Stimulated activated CD4-positive, alpha-beta T cell treated with anti-CD3 and anti-CD28 coated beads, TNF-alpha, amount 100 ng/mL, for 4 hours (primary cell): ENCODE data around the gene PRR19.

Experiments used
- DNase-seq, 3 experiments: peaks; one replicate each; pipeline ENCODE4 v3.0.0-alpha.2; 2020; ENCODE audit warnings: low read depth in 3 of 3

Gene PRR19

DNA sequence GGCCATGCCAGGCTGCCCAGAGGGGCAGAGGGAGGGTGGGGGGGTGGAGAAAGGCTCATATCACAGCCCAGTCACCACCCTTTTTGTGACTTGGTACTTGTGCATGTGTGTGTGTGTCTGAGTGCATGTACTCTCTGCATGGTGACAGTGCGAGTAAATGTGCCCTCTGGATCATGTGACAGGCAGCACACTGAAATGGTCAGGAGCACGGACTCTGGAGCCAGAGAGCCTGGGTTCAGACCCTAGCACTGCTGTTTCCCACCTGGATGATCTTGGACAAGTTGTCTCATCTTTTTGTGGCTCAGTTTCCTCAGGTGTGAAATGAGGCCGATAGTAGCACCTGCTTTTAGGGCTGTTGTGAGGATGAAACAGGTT, 30.9 kb upstream of the PRR19 start:
- DNase-seq, result no peak

DNA sequence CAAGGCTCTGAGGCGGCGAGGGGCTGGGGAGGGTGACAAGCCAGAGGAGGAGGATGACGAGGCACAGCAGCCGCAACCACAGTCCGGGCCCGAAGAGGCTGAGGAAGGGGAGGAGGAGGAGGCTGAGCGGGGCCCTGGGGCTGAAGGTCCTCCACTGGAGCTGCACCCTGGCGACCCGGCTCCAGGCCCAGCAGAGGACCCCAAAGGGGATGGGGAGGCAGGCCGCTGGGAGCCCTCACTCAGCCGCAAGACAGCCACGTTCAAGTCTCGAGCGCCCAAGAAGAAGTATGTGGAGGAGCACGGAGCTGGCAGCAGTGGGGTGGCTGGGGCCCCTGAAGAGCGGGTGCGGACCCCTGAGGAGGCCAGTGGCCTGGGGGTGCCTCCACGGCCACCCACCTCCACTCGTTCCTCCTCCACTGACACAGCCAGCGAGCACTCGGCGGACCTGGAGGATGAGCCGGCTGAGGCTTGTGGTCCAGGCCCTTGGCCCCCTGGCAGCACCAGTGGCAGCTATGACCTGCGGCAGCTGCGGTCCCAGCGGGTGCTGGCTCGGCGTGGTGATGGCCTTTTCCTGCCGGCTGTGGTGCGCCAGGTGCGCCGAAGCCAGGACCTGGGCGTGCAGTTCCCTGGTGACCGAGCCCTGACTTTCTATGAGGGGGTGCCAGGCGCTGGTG, 29.9 kb upstream of the PRR19 start:
- no peak for DNase-seq

DNA sequence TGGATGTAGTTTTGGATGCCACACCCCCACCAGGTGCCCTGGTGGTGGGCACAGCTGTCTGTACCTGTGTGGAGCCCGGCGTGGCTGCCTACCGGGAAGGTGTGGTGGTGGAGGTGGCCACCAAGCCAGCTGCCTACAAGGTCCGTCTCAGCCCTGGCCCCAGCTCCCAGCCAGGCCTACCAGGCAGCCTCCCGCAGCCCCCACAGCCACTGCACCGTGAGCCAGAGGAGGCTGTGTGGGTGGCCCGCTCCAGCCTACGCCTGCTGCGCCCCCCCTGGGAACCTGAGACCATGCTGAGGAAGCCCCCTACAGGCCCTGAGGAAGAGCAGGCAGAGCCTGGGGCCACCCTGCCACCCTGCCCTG, 29.4 kb upstream of the PRR19 start:
- DNase-seq, result no peak

DNA sequence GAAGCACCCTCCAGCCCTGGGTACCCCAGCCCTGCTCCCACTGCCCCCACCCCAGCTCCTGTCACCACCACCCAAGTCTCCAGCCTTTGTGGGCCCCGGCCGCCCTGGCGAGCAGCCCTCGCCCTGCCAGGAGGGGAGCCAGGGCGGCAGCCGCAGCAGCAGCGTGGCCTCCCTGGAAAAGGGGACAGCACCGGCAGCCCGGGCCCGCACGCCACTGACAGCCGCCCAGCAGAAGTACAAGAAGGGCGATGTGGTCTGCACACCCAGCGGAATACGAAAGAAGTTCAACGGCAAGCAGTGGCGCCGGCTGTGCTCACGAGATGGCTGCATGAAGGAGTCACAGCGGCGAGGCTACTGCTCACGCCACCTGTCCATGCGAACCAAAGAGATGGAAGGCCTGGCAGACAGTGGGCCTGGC, 28.9 kb upstream of the PRR19 start:
- DNase-seq, result no peak

DNA sequence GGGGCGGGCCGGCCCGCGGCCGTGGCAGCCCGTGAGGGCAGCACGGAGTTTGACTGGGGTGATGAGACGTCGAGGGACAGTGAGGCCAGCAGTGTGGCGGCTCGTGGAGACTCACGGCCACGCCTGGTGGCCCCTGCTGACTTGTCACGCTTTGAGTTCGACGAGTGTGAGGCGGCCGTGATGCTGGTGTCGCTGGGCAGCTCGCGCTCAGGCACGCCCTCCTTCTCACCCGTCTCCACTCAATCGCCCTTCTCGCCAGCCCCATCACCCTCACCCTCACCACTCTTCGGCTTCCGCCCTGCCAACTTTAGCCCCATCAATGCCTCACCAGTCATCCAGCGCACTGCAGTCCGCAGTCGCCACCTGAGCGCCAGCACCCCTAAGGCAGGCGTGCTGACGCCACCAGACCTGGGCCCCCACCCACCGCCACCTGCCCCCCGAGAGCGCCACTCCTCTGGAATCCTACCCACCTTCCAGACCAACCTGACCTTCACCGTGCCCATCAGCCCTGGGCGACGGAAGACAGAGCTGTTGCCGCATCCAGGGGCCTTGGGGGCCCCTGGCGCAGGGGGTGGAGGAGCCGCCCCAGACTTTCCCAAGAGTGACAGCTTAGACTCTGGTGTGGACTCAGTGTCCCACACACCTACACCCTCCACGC, 28.4 kb upstream of the PRR19 start:
- no peak for DNase-seq

DNA sequence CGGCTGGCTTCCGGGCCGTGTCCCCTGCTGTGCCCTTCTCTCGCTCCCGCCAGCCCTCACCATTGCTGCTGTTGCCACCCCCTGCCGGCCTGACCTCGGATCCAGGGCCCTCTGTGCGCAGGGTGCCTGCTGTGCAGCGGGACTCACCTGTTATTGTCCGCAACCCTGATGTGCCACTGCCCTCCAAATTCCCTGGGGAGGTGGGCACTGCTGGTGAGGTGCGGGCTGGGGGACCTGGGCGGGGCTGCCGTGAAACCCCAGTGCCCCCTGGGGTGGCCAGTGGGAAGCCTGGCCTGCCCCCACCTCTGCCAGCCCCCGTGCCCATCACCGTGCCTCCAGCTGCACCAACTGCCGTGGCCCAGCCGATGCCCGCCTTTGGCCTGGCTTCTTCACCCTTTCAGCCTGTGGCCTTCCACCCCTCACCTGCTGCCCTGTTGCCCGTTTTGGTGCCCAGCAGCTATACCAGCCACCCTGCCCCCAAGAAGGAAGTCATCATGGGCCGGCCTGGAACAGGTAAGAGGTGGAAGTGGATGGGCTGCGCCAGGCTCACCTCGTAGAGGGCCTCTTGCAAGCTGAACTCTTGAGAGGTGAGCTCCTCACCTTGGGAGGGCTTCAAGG, 27.8 kb upstream of the PRR19 start:
- no peak for DNase-seq

DNA sequence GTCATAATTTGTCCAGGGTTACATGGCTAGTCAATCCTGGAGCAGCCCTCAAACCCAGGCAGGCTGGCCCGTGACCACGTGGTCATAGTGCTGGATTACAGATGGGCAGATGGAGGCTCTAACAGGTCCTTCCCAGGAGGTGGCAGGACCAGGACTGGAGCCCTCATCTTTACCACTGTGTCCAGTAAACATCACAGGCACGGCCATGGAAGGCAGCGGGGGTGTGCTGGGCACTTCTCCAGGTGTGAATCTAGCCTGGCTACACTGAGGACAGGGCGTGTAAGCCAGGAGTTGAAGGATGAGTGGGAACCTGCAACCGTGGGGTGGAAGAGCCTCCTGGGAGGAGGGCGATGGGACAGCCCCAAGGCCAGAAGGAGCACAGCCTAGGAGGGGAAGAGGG, 26.8 kb upstream of the PRR19 start:
- no peak for DNase-seq

DNA sequence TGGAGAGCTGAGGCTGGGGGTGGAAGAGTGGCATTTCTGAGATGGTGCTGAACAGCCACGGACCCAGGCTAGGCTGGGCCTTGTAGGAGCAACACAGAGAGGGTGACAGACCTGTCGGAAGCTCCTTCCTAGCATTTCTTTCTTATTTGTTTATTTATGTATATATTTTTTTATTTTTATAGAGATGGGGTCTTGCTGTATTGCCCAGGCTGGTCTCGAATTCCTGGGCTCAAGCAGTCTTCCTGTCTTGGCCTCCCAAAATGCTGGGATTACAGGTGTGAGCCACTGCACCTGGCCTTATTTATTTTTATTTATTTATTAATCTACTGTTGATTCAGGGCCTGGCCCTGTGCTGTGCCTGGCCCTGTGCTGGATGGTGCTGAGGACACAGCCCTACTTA, 26.4 kb upstream of the PRR19 start:
- DNase-seq, result no peak

DNA sequence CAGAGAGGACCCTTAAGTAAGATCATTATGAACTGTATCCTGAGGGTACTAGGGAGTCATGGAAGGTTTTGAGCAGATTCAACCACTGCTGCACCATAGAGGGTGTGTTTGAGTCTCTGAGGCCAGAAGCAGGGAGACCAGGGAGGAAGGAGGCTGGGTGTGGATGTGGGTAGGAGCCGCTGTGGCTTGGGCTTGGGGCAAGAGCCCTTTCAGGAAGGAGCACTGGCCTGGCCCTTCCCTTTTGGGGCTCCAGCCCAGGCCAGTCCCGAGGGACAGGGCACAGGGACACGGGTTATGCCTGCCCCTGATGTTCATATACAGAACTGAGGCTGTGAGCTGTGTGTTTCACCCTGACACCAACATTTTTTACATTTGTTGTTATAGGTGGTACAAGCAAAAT, 25.6 kb upstream of the PRR19 start:
- no peak for DNase-seq

DNA sequence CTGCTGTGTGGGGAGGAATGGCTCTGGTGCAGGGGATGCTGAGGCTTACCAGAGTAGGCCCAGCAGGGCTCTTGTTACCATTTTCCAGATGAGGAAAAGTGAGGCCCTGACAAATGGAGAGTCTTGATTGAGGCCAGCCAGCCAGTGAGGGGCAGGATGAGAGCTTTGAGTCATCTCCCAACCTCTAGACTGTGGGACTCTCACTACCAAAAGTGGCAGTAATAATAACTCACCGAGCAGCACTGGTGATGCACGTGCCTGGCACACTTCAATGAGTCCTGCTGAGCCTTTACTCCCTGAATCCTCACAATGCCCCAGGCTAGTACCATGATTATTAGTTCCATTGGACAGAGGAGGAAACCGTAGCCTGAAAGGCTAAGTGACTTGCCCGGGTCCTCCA, 25.1 kb upstream of the PRR19 start:
- DNase-seq, result no peak

DNA sequence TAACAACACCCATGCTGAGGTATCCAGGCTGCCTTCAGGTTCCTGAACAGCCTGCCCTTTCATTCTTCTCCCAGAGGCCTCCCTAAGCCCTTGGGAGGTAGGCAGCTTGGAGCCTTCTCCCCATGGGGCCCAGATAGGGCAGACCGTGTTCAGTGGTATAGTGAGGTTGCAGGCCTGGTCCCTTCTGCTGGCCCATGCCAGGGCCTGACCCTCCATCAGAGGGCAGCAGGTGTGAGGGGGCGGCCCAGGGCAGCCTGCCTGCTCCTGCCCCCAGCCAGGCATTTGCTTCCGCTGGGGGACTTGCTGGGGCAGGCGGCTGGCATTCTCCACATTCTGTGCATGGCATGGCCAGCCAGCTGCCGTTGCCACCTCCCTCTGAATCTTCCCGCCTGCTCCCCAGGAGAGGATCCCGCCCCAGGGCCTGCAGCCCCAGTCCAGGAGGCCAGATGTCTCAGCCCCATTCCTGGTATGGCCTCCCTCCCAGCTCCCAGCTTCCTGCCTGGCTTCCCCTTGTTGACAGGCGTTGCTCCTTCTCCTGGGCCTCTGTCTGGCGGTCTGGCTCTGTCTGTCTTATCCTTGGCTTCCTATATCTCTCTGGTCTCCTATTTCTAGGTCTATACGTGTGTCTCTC, 24.0 kb upstream of the PRR19 start:
- DNase-seq, result no peak

DNA sequence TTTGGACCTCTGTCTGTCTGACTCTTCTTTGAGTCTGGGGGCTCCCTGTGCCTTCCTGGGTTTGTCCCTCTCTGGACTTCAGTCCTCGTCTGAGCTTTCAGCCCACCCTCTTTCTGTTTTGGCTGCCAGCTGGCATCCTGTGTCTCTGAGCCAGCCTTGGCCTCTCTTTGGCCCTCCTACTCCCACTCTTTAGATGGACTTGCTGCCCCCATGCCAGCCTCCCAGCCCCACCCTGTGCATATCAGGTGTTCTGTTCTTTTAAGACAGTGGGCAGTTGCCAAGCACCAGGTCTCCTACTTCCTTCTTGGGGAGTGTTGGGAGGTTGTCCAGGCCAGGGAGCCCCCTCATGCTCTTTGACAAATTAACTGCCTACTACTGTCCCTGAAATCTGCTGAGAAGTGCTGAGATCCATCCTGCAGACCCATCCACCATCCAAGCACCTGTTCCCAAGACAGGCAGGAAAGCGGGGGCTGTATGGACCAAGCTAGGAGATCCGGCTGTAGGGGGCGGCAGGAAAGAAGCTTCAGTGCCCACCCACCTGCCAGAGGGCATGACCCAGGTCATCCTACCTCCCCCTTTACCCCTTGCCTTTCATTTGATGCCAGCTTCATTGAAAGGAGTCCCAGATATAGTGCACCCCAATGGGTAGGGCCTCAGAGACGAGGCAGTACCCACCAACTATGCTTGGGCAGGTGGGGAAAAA, 23.3 kb upstream of the PRR19 start:
- DNase-seq, result no peak

DNA sequence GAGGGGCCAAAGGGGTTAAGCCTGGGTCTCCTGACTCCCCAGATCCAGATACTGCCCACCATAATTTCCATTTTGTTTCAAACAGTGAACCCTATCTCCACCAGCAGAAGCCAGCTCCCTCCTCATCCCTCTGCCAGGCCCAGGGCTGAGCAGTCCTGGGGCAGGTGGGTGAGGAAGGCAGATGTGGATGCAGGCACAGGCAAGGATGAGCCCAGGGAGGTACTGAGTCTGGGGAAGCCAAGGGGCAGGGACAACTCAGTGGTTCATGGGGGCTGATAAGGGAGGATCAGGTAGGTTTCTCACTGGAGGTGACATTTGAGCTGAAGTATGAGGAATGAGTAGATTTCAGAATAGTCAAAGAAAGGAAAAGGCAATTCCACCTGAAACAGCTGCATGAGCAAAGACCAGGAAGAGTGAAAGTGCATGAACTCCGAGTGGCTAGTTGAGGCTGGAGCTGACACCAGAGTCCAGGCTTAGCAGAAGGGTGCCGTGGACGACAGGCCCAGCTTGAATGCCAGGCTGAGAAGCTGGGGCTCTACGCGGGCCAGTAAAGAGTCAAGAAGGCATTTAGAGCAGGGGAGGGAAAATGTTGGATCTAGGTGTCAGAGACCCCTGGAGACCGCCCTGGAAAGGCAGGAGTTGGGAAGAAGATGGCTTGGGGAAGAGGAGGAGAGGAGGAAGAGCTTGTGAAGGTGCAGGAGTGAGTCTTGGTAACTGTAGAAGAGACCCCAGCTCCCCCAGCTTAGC, 22.6 kb upstream of the PRR19 start:
- DNase-seq, result no peak

DNA sequence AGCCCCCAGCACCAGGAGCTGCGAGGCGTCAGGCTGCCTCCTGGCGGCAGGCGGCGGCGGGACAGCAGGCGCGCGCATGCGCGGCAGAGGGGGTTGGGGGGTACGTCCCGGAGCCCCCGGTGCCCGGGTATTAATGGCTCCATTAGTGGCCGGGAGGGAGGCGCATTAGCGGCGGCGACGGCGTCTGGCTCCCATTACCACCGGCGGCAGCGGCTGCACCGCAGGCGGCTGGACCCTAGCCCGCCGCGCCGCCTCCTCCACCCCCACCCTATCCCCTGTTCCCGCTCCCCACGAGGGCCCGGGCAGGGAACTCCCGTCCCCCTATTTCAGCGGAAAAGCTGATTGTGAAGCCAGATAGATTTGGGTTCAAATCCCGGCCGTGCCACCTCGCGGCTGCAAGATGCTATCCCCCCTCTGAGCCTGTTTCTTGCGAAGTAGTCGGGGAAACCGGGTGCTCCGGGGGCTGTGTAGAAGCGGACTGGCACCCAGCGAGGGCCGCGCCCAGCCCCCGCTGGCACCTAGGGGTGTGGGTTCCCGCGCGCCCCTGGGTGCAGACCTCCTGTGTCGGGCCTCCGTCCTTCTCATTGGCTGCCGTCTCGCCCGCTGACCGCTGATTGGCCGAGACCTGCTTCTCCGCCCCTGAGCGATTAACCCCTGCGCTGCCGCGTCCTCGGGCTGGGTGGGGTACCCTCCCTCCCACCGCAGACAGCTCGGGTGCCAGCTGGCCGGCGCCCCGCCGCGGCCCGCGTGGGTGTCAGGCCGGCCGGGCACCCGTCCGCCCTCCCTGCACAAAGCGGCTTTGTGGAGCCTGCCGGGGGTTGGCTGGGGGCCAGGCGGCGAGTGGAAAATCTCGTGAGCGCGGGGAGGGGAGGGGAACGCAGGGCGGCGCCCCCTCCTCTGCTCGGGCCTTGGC, 21.8 kb upstream of the PRR19 start:
- peak; percentile 67 to 80 (median 69) for DNase-seq

DNA sequence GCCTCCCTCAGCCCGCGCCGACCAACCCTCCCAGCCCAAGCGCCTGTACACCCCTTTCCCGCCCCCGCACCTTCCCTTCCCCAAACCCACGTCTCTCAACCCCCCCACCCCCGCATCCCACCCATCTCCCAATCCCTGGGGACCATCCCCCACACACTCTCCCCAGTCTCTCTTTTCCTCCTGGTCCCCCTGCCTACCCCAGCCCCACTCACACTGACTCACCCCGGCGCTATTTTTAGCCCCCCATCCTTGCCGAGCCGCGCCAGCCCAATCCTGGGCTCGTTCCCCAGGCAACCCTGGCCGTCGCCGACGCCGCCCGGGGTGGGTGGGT, 21.2 kb upstream of the PRR19 start:
- DNase-seq, result peak in 1 of 3 experiments; percentile 45

DNA sequence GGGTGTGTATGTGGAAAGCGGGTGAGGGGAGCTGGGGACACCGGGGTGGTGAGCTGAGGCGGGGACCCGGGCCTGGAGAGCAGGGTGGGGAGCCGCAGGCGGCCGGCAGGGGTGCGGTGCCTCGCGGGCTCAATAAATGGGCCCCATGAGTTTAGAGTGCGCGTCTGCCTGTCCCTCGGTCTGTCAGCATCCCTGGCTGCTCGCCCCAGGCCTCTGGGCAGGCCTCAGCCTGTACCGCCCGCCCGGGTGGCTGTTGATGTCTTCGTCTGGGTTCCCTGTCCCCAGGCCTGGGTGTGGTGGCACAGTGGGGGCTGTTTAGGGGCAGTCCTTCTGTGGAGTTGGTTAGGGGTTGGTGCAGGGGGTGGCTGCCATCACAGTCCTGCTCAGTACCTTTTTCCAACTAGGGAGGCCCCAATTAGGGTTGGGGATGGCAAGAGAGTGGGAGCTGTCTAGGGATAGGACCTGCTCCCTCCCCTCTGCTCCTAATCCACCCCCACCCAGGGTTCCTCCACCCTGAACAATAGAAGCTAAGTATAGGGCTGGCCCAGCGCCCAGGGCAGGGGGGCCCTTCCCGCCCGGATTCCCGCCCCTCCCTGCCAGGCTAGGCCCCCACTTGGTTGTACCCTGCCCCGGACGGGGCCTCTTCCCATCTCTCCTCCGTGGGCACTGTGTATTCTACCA, 20.6 kb upstream of the PRR19 start:
- no peak for DNase-seq

DNA sequence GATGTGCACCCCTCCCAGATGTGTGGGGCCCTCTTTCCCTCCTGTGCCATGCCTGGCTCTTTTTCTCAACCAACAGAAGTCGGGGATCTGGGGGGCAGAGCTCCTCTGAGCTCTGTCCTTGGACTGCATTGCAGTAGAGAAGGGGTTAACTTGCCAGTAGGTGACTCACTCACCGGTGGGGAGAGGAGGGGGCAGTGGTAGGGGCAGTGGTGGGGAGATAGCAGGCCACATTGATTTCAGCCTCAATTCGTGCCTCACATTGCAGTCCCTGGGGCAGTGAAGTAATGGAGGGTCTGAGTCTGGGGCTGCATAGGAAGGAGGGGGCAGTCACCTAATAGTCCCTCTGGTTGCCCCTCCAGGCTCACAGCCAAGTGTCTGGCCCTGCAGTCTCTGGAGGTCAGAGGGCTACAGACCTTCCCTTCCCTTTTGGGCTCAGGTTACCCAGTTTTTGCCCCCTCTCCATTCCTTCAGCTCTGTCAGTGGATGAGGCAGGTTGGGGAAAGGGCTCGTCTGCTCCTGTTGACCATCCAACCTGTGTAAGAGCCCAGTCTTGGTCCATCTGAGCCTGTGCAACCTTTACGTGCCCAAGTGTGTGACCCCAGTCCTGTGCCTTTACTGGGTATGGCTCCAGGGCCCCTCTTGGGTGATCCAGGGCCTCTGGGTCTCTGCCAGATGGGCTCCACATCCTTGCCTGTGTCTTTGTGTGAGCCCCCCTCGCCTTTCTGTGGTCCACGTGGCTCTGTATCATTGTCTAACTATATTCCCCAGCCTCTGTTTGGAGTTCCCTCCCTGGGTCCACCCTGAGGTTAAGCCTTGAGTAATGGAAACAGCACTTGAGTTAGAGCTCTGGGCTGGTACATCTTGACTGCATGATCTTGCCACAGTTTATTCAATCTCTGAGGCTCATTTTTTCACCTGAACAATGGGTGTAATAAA, 19.8 kb upstream of the PRR19 start:
- DNase-seq, result no peak

DNA sequence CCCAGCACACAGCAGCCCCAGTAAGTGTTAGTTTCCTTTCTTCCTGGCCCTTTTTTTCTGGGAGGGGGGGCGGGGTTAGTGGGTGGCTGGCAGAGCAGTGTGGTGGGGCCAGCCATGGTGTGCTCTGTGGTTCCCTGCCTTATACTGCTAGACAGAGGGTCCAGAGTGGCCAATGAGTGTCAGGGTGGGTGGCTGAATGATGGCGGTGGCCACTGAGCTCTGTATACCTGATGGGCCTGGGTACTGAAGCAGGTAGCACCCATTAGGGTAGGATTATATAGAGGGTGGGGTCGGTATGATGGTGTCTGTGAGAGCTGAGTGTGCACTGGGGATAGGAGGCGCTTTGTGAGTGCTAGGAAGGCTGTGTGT, 19.1 kb upstream of the PRR19 start:
- no peak for DNase-seq
